Astrocyte (in vitro differentiated cells and primary cell): ENCODE measurements around the gene TP53BP1. TPM values are rescaled to one million over a fixed set of nuclear protein-coding genes. Genes with fewer than 3 reads are reported as not detected.

ENCODE experiments used
- DNase-seq: peaks from one replicate; pipeline ENCODE4 v3.0.0-alpha.2; 2010; ENCODE audit warnings: low read depth
- FAIRE-seq: peaks from 2 replicates; lab custom pipeline; 2011; peaks lifted over from hg19 to GRCh38; lab: Jason Lieb, UNC
- H2AFZ ChIP-seq: 2 replicates; pipeline ENCODE4 v1.6.0; 2012; ENCODE audit warnings: low read depth, low read length, inconsistent platforms
- H3K27ac ChIP-seq: 2 replicates; pipeline ENCODE4 v1.5.1; 2011; ENCODE audit warnings: low read depth, low read length, inconsistent platforms
- H3K27me3 ChIP-seq: 2 replicates; pipeline ENCODE4 v1.6.0; 2011; ENCODE audit warnings: low read length, inconsistent platforms; ENCODE audit not compliant: insufficient read depth
- H3K36me3 ChIP-seq: 2 replicates; pipeline ENCODE4 v1.5.1; 2011; ENCODE audit warnings: low read length, inconsistent platforms; ENCODE audit not compliant: insufficient read depth
- H3K4me1 ChIP-seq: 2 replicates; pipeline ENCODE4 v1.5.1; 2011; ENCODE audit warnings: low read length, inconsistent platforms; ENCODE audit not compliant: insufficient read depth
- H3K4me2 ChIP-seq: 2 replicates; pipeline ENCODE4 v1.6.0; 2012; ENCODE audit warnings: low read length, inconsistent platforms
- H3K4me3 ChIP-seq: 2 replicates; pipeline ENCODE4 v1.5.1; 2011; ENCODE audit warnings: low read depth, mild to moderate bottlenecking, low read length, inconsistent platforms; ENCODE audit not compliant: insufficient read depth
- H3K79me2 ChIP-seq: 2 replicates; pipeline ENCODE4 v1.6.0; 2012; ENCODE audit warnings: mild to moderate bottlenecking, low read length, inconsistent platforms; ENCODE audit not compliant: insufficient read depth
- H3K9ac ChIP-seq: 2 replicates; pipeline ENCODE4 v1.6.0; 2012; ENCODE audit warnings: mild to moderate bottlenecking, low read length, inconsistent platforms
- H3K9me3 ChIP-seq: 2 replicates; pipeline ENCODE4 v1.5.1; 2012; ENCODE audit warnings: low read depth, mild to moderate bottlenecking, low read length, inconsistent platforms; ENCODE audit not compliant: insufficient read depth
- H4K20me1 ChIP-seq: 2 replicates; pipeline ENCODE4 v1.6.0; 2012; ENCODE audit warnings: low read length, inconsistent platforms; ENCODE audit not compliant: insufficient read depth
- H3K27ac Mint-ChIP-seq: one replicate; pipeline ENCODE4 v1.8.0; 2021; ENCODE audit warnings: mild to moderate bottlenecking, mixed read lengths; ENCODE audit not compliant: unreplicated experiment
- H3K27me3 Mint-ChIP-seq: one replicate; pipeline ENCODE4 v1.8.0; 2021; ENCODE audit warnings: low read depth, mixed read lengths; ENCODE audit not compliant: unreplicated experiment
- H3K36me3 Mint-ChIP-seq: one replicate; pipeline ENCODE4 v1.8.0; 2021; ENCODE audit warnings: low read depth, mixed read lengths; ENCODE audit not compliant: unreplicated experiment
- H3K4me1 Mint-ChIP-seq: one replicate; pipeline ENCODE4 v1.8.0; 2021; ENCODE audit warnings: low read depth, mixed read lengths; ENCODE audit not compliant: unreplicated experiment
- H3K4me3 Mint-ChIP-seq: one replicate; pipeline ENCODE4 v1.8.0; 2021; ENCODE audit warnings: mild to moderate bottlenecking, moderate library complexity, mixed read lengths; ENCODE audit not compliant: unreplicated experiment
- H3K9me3 Mint-ChIP-seq: one replicate; pipeline ENCODE4 v1.8.0; 2021; ENCODE audit warnings: mild to moderate bottlenecking, mixed read lengths; ENCODE audit not compliant: unreplicated experiment
- CTCF ChIP-seq: IDR thresholded peaks from 2 replicates; pipeline ENCODE4 v1.5.1; 2011; ENCODE audit warnings: low read depth, mild to moderate bottlenecking, inconsistent platforms, low read length, moderate library complexity; ENCODE audit not compliant: insufficient read depth
- EZH2 ChIP-seq: IDR thresholded peaks from 2 replicates; pipeline ENCODE4 v1.6.1; 2012; ENCODE audit warnings: mild to moderate bottlenecking, low read length, inconsistent platforms; ENCODE audit not compliant: insufficient read depth
- total RNA-seq: library from RNA; stranded (reverse); gene quantifications from 2 replicates; pipeline ENCODE4 v1.2.1, GENCODE V29; 2021

Gene TP53BP1
- total RNA-seq, 1 donor from 2014 or later, result 71.9 TPM

GRCh38 chr15:43522247-43522646 is 29.3 kb upstream of the TP53BP1 start:
- Mint-ChIP-seq H3K27ac (no peak overlapping the region), H3K27me3 (no peaks in the 10 kb centered on the region), H3K4me3 (no peak overlapping the region), H3K4me1 (peaks cover 15% of the 10 kb centered on the region), H3K36me3 (peaks cover 63% of the 10 kb centered on the region), H3K9me3 (peaks cover 8% of the 10 kb centered on the region)
- no peak for TF ChIP-seq EZH2
- TF ChIP-seq CTCF, result no peak
- DNase-seq, result no peak
- Histone ChIP-seq H3K36me3 (peaks cover 47% of the 10 kb centered on the region), H3K79me2 (peaks cover 27% of the 10 kb centered on the region), H2AFZ (no peak overlapping the region), H3K9ac (no peak overlapping the region), H3K4me1 (peaks cover 9% of the 10 kb centered on the region), H3K27me3 (no peaks in the 10 kb centered on the region), H3K4me2 (no peak overlapping the region), H3K27ac (no peak overlapping the region), H3K4me3 (no peak overlapping the region), H3K9me3 (no peaks in the 10 kb centered on the region), H4K20me1 (peaks cover 87% of the 10 kb centered on the region)
- no peak for FAIRE-seq

- H3K4me1 Mint-ChIP-seq, result peaks cover 19% of the 10 kb centered on the region
- Histone ChIP-seq H3K9me3 (no peaks in the 10 kb centered on the region), H3K4me3 (no peak overlapping the region), H3K27ac (no peak overlapping the region), H3K27me3 (no peaks in the 10 kb centered on the region), H3K36me3 (peaks cover 44% of the 10 kb centered on the region), H3K79me2 (peaks cover 27% of the 10 kb centered on the region), H2AFZ (no peak overlapping the region), H3K9ac (no peak overlapping the region), H3K4me1 (peaks cover 17% of the 10 kb centered on the region), H3K4me2 (no peak overlapping the region), H4K20me1 (peaks cover 79% of the 10 kb centered on the region)
- DNase-seq, result no peak
- no peak for FAIRE-seq
- TF ChIP-seq EZH2 (no peak), CTCF (no peak)
- peaks cover 8% of the 10 kb centered on the region for H3K9me3 Mint-ChIP-seq
- peaks cover 58% of the 10 kb centered on the region for H3K36me3 Mint-ChIP-seq
- no peak overlapping the region for H3K27ac Mint-ChIP-seq
- H3K27me3 Mint-ChIP-seq, result no peaks in the 10 kb centered on the region
- H3K4me3 Mint-ChIP-seq, result no peak overlapping the region
These were observed 28.5 kb upstream of the TP53BP1 start for GRCh38 chr15:43521419-43521818.

GRCh38 chr15:43520138-43520537 is 27.2 kb upstream of the TP53BP1 start:
- Histone ChIP-seq H3K79me2 (peaks cover 27% of the 10 kb centered on the region), H4K20me1 (peaks cover 66% of the 10 kb centered on the region), H3K4me2 (no peak overlapping the region), H2AFZ (no peak overlapping the region), H3K4me3 (no peak overlapping the region), H3K36me3 (peaks cover 42% of the 10 kb centered on the region), H3K4me1 (peaks cover 24% of the 10 kb centered on the region), H3K27me3 (no peaks in the 10 kb centered on the region), H3K9me3 (no peaks in the 10 kb centered on the region), H3K27ac (no peak overlapping the region), H3K9ac (no peak overlapping the region)
- Mint-ChIP-seq H3K27me3 (no peaks in the 10 kb centered on the region), H3K9me3 (peaks cover 6% of the 10 kb centered on the region), H3K27ac (no peak overlapping the region), H3K4me1 (peaks cover 26% of the 10 kb centered on the region), H3K4me3 (peak overlapping the region; percentile 99), H3K36me3 (peaks cover 46% of the 10 kb centered on the region)
- DNase-seq, result no peak
- FAIRE-seq, result no peak
- TF ChIP-seq CTCF, result no peak
- TF ChIP-seq EZH2, result no peak
